HuH-7 (cell line): ENCODE results near the gene PTCH1.

Experiments
- DNase-seq: peaks from one replicate; pipeline ENCODE4 v3.0.0; 2011; ENCODE audit warnings: low spot score

PTCH1 gene

GRCh38 chr9:95516734-95517558 lies at the start of gene PTCH1:
TSS of gene PTCH1 (minus strand) at chr9:95516971.
- DNase-seq, result peak; percentile 46

GRCh38 chr9:95565982-95566381 lies 49.2 kb upstream of the PTCH1 start:
- no peak for DNase-seq

GRCh38 chr9:95561913-95562312 lies 45.1 kb upstream of the PTCH1 start:
- DNase-seq, result no peak

- no peak for DNase-seq
Observed at GRCh38 chr9:95557142-95557541, 40.4 kb upstream of the PTCH1 start.

- DNase-seq, result no peak
Observed at GRCh38 chr9:95556521-95556920, 39.8 kb upstream of the PTCH1 start.

GRCh38 chr9:95552814-95553546 lies 36.2 kb upstream of the PTCH1 start:
- no peak for DNase-seq

GRCh38 chr9:95552255-95552654 lies 35.5 kb upstream of the PTCH1 start:
- no peak for DNase-seq

- DNase-seq, result no peak
Observed at GRCh38 chr9:95551406-95551805, 34.6 kb upstream of the PTCH1 start.

GRCh38 chr9:95545831-95546567 lies 29.2 kb upstream of the PTCH1 start:
- DNase-seq, result no peak

GRCh38 chr9:95533996-95534680 lies 17.4 kb upstream of the PTCH1 start:
- no peak for DNase-seq

- DNase-seq, result no peak
Observed at GRCh38 chr9:95529910-95530309, 13.1 kb upstream of the PTCH1 start.

GRCh38 chr9:95528908-95529502 lies 12.2 kb upstream of the PTCH1 start:
- DNase-seq, result no peak

GRCh38 chr9:95522871-95523370 lies 6.2 kb upstream of the PTCH1 start:
- no peak for DNase-seq

- no peak for DNase-seq
Observed at GRCh38 chr9:95521699-95522098, 4.9 kb upstream of the PTCH1 start.

- DNase-seq, result no peak
Observed at GRCh38 chr9:95517559-95518425, 1.0 kb upstream of the PTCH1 start.

GRCh38 chr9:95516221-95516733 lies 494 bp downstream of the PTCH1 start:
- DNase-seq, result no peak

- peak; percentile 71 for DNase-seq
Observed at GRCh38 chr9:95515272-95516113, 1.3 kb downstream of the PTCH1 start.

- DNase-seq, result no peak
Observed at GRCh38 chr9:95514342-95514741, 2.4 kb downstream of the PTCH1 start.

- no peak for DNase-seq
Observed at GRCh38 chr9:95513711-95514110, 3.1 kb downstream of the PTCH1 start.
